ENCODE results near the gene DPP8. TPM values are rescaled to one million over a fixed set of nuclear protein-coding genes. Genes with fewer than 3 reads are reported as not detected.

Gene DPP8
- total RNA-seq, 4 donors from 2014 or later, result 22.2 to 58.3 (median 33.5) TPM

- peaks cover 15% of the 10 kb centered on the region for H3K4me1 ChIP-seq
- no peak for DNase-seq (ENCODE audit: low spot score in 2 of 2)
- peaks cover 13% of the 10 kb centered on the region for H3K27me3 ChIP-seq
- TF ChIP-seq EP300 (IDR thresholded peaks at IDR 0.05) (no peak), CTCF (IDR thresholded peaks at IDR 0.05) (no peak), POLR2AphosphoS5 (IDR thresholded peaks at IDR 0.05) (no peak), POLR2A (IDR thresholded peaks at IDR 0.05) (no peak)
- H3K27ac ChIP-seq, result no peak overlapping the region
- H3K36me3 ChIP-seq, result no peaks in the 10 kb centered on the region
- H3K9me3 ChIP-seq, result no peaks in the 10 kb centered on the region
- H3K4me3 ChIP-seq, result no peak overlapping the region
- 86% methylated on average over 2 of the region's 2 CpGs for WGBS
These were observed 91.2 kb downstream of the DPP8 start for GRCh38 chr15:65426216-65426853.

GRCh38 chr15:65424683-65425082, 92.8 kb downstream of the DPP8 start:
- H3K27me3 ChIP-seq, result peaks cover 26% of the 10 kb centered on the region
- no peak for TF ChIP-seq CTCF (IDR thresholded peaks at IDR 0.05)
- TF ChIP-seq POLR2A (IDR thresholded peaks at IDR 0.05), result no peak
- TF ChIP-seq POLR2AphosphoS5 (IDR thresholded peaks at IDR 0.05), result no peak

GRCh38 chr15:65423976-65424679, 93.4 kb downstream of the DPP8 start:
- Histone ChIP-seq H3K4me3 (no peak overlapping the region), H3K27ac (no peak overlapping the region), H3K36me3 (no peaks in the 10 kb centered on the region), H3K4me1 (peaks cover 21% of the 10 kb centered on the region), H3K27me3 (peaks cover 26% of the 10 kb centered on the region), H3K9me3 (no peaks in the 10 kb centered on the region)
- peak in 1 of 2 donors; percentile 35 for DNase-seq (ENCODE audit: low spot score in 2 of 2)
- 85% methylated on average over 9 of the region's 9 CpGs for whole genome bisulfite sequencing
- no peak for TF ChIP-seq POLR2A (IDR thresholded peaks at IDR 0.05)
- TF ChIP-seq CTCF (IDR thresholded peaks at IDR 0.05), result no peak
- TF ChIP-seq POLR2AphosphoS5 (IDR thresholded peaks at IDR 0.05), result no peak
- no peak for TF ChIP-seq EP300 (IDR thresholded peaks at IDR 0.05)

More at GRCh38 chr15:65424683-65425082, 92.8 kb downstream of the DPP8 start:
- WGBS, result 88% methylated on average over 5 of the region's 5 CpGs
- DNase-seq (ENCODE audit: low spot score in 2 of 2), result peak in 1 of 2 donors; percentile 40
- no peak overlapping the region for H3K27ac ChIP-seq
- no peaks in the 10 kb centered on the region for H3K36me3 ChIP-seq
- H3K9me3 ChIP-seq, result no peaks in the 10 kb centered on the region
- peaks cover 21% of the 10 kb centered on the region for H3K4me1 ChIP-seq
- H3K4me3 ChIP-seq, result no peak overlapping the region

- DNase-seq (ENCODE audit: low spot score in 2 of 2), result peak in 1 of 2 donors; percentile 53
- WGBS, result 57% methylated on average over 13 of the region's 28 CpGs
- peak overlapping the region; percentile 66 for H3K4me3 ChIP-seq
- no peaks in the 10 kb centered on the region for H3K36me3 ChIP-seq
- no peak for TF ChIP-seq CTCF (IDR thresholded peaks at IDR 0.05)
- TF ChIP-seq POLR2A (IDR thresholded peaks at IDR 0.05), result no peak
- no peak for TF ChIP-seq POLR2AphosphoS5 (IDR thresholded peaks at IDR 0.05)
- no peak for TF ChIP-seq EP300 (IDR thresholded peaks at IDR 0.05)
- peaks cover 21% of the 10 kb centered on the region for H3K4me1 ChIP-seq
- H3K27me3 ChIP-seq, result peaks cover 26% of the 10 kb centered on the region
- no peak overlapping the region for H3K27ac ChIP-seq
- no peaks in the 10 kb centered on the region for H3K9me3 ChIP-seq
These were observed 94.1 kb downstream of the DPP8 start for GRCh38 chr15:65423150-65423975.

Measured in suprapubic skin (tissue), 4 donors.